Progenitor cell of endocrine pancreas (in vitro differentiated cells): ENCODE data around the gene HMGA1. TPM values are rescaled to one million over a fixed set of nuclear protein-coding genes. Genes with fewer than 3 reads are reported as not detected.

ENCODE experiments used
- DNase-seq: peaks from one replicate; pipeline ENCODE4 v3.0.0; 2021; ENCODE audit warnings: low spot score; ENCODE audit not compliant: unreplicated experiment
- H3K27ac Mint-ChIP-seq: 2 replicates; pipeline ENCODE4 v1.8.0; 2021; ENCODE audit warnings: mild to moderate bottlenecking, moderate library complexity, mixed read lengths
- H3K27me3 Mint-ChIP-seq: 2 replicates; pipeline ENCODE4 v1.8.0; 2021; ENCODE audit warnings: mixed read lengths
- H3K36me3 Mint-ChIP-seq: 2 replicates; pipeline ENCODE4 v1.8.0; 2022; ENCODE audit warnings: mixed read lengths; ENCODE audit not compliant: insufficient read depth
- H3K4me1 Mint-ChIP-seq: 2 replicates; pipeline ENCODE4 v1.8.0; 2021; ENCODE audit warnings: low read depth, mixed read lengths
- H3K4me3 Mint-ChIP-seq: 2 replicates; pipeline ENCODE4 v1.8.0; 2021; ENCODE audit warnings: low read depth, mild to moderate bottlenecking, moderate library complexity, mixed read lengths
- H3K9me3 Mint-ChIP-seq: 2 replicates; pipeline ENCODE4 v1.8.0; 2021; ENCODE audit warnings: low read depth, mixed read lengths
- total RNA-seq: library from RNA; stranded (reverse); gene quantifications from 2 replicates; pipeline ENCODE4 v1.2.1, GENCODE V29; 2021
- TF ChIP-seq, protein P1 (sequence below): fragments of 200-600 bp; sonication (generic); IDR thresholded peaks from one replicate; pipeline ENCODE4 v1.5.0; 2021; ENCODE audit warnings: antibody characterized with exemption, mild to moderate bottlenecking; ENCODE audit not compliant: unreplicated experiment

HMGA1 gene
- total RNA-seq, 1 donor from 2014 or later = 769 TPM

DNA sequence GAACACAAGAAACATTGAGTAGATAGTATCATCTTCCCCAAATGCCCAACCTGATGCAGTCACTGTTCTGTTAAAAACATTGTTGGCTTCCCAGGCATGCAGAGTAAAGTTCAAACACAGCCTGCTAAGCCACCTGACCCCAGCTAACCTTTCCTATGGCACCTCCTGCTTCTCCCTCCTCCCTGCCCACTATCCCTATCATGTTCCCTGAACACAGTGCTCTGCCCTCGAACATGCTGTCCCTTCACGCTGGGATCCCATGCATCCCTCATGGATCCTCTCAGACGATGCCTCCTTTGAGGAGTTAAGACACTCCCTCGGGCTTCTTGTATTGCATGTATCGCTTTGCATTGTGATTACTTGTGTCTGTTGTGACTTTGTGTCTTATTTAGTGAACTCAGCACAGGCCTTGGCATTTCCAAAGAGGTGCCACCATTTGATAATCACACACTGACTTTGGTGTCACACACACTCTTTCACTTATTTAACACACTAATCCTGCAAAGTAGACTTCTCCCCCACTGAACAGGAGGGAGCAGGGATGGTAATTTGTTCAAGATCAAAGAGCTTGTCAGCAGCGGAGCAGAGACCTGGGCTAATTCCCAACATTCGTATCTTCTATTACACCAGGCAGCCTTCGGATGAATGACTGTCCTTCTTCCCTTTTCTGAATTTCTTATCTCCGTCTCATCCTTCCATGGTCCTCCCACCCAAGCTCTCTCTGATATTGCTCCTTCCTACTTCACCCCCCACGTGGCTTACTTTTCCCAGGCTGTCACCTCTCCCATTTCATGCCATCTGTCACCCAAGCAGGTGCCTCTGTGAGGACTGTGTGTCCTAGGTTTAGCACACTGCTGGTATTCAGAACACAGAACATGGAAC, 40.4 kb downstream of the HMGA1 start:
- TF ChIP-seq, protein P1, sequence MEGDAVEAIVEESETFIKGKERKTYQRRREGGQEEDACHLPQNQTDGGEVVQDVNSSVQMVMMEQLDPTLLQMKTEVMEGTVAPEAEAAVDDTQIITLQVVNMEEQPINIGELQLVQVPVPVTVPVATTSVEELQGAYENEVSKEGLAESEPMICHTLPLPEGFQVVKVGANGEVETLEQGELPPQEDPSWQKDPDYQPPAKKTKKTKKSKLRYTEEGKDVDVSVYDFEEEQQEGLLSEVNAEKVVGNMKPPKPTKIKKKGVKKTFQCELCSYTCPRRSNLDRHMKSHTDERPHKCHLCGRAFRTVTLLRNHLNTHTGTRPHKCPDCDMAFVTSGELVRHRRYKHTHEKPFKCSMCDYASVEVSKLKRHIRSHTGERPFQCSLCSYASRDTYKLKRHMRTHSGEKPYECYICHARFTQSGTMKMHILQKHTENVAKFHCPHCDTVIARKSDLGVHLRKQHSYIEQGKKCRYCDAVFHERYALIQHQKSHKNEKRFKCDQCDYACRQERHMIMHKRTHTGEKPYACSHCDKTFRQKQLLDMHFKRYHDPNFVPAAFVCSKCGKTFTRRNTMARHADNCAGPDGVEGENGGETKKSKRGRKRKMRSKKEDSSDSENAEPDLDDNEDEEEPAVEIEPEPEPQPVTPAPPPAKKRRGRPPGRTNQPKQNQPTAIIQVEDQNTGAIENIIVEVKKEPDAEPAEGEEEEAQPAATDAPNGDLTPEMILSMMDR = no peak
- H3K27ac Mint-ChIP-seq = no peak overlapping the region
- no peak overlapping the region for H3K4me3 Mint-ChIP-seq
- DNase-seq = no peak
- H3K9me3 Mint-ChIP-seq = no peaks in the 10 kb centered on the region
- peaks cover 6% of the 10 kb centered on the region for H3K36me3 Mint-ChIP-seq
- H3K27me3 Mint-ChIP-seq = no peaks in the 10 kb centered on the region
- peaks cover 18% of the 10 kb centered on the region for H3K4me1 Mint-ChIP-seq

DNA sequence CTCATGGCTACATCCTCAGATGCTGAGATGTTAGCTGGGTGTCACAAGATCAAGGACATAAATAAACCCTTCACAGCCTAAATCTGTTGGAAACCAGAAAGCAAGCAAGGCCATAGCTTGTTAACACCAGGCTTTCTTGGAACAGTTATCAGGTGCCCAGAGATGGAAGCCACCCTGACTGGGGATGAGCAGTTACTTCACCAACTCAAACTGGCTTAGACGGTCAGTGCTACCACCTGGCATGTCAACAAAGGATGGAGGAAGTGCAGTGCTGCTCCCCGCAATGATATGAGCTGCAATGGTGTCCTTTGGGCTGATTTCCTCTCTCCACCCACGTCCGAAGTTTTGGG, 41.1 kb downstream of the HMGA1 start:
- Mint-ChIP-seq H3K9me3 (no peaks in the 10 kb centered on the region), H3K36me3 (peaks cover 8% of the 10 kb centered on the region), H3K27me3 (no peaks in the 10 kb centered on the region), H3K4me1 (peaks cover 18% of the 10 kb centered on the region), H3K4me3 (no peak overlapping the region), H3K27ac (no peak overlapping the region)
- DNase-seq = no peak
- TF ChIP-seq, protein P1 = no peak

DNA sequence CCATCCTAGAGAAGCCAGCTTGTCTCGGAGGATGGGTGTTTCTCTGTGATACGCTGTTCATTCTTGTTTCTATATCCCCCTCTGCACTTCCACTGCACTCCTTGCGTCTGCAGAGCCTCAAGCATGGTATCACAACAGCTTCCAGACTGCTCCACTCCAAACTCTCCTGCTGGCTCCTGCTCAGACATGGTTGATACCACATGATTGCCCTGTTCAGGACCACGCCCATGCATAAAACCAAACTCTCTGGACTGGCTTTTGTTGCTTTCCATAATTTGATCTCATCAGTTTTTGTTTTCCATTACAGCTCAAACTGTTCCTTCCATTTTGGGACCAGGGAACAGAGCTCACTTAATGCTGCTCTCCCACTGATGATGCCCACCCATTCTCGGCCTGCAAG, 42.2 kb downstream of the HMGA1 start:
- Mint-ChIP-seq H3K4me1 (peaks cover 13% of the 10 kb centered on the region), H3K27me3 (peaks cover 1% of the 10 kb centered on the region), H3K27ac (no peak overlapping the region), H3K36me3 (peaks cover 9% of the 10 kb centered on the region), H3K4me3 (no peak overlapping the region), H3K9me3 (no peaks in the 10 kb centered on the region)
- TF ChIP-seq, protein P1 = no peak
- DNase-seq = no peak

DNA sequence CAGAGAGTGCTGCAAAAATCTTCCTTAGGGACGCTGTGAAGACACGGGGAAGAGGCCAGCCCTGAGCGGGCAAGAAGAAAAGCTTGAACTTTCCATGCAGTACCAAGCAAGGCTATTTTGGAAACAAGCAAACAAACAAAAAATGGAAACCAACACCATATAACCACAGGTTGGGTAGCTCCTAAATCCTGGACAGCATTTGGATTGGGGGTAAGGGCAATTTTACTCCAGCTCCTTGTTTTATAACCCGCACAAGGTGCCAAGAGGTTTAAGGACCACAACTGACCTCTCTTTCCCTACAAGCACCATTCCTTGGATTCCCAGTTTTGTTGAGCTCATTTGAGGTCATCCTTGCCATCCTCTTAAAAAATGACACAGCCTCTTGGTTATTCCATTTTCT, 43.5 kb downstream of the HMGA1 start:
- TF ChIP-seq, protein P1 = no peak
- no peak overlapping the region for H3K4me3 Mint-ChIP-seq
- no peak overlapping the region for H3K27ac Mint-ChIP-seq
- peaks cover 12% of the 10 kb centered on the region for H3K36me3 Mint-ChIP-seq
- no peak for DNase-seq
- H3K4me1 Mint-ChIP-seq = peaks cover 19% of the 10 kb centered on the region
- H3K9me3 Mint-ChIP-seq = no peaks in the 10 kb centered on the region
- peaks cover 2% of the 10 kb centered on the region for H3K27me3 Mint-ChIP-seq

- TF ChIP-seq, protein P1 = no peak
- no peaks in the 10 kb centered on the region for H3K9me3 Mint-ChIP-seq
- no peak overlapping the region for H3K4me3 Mint-ChIP-seq
- H3K27me3 Mint-ChIP-seq = peaks cover 2% of the 10 kb centered on the region
- H3K4me1 Mint-ChIP-seq = peaks cover 26% of the 10 kb centered on the region
- no peak overlapping the region for H3K27ac Mint-ChIP-seq
- peaks cover 15% of the 10 kb centered on the region for H3K36me3 Mint-ChIP-seq
- no peak for DNase-seq
Measured at GRCh38 chr6:34281702-34282334, 45.1 kb downstream of the HMGA1 start.
